AG09309 (cell line): ENCODE results near the gene TTI1.
"Not testable (repeated sequence)": the region's sequence is repeated elsewhere in the genome, so short reads cannot be mapped to it uniquely, and the experiment has no call there.

Experiments
- DNase-seq: peaks from one replicate; pipeline ENCODE4 v3.0.0-alpha.2; 2010; ENCODE audit warnings: low read depth
- H3K4me3 ChIP-seq: 2 replicates; pipeline ENCODE4 v1.5.1; 2011; ENCODE audit warnings: mild to moderate bottlenecking, low read depth, low read length, moderate library complexity; ENCODE audit not compliant: control insufficient read depth
- CTCF ChIP-seq: IDR thresholded peaks from 2 replicates; pipeline ENCODE4 v1.5.1; 2011; ENCODE audit warnings: mild to moderate bottlenecking, low read depth, low read length, inconsistent platforms; ENCODE audit not compliant: insufficient read depth, control insufficient read depth; ENCODE audit errors: missing control alignments

TTI1 gene

GRCh38 chr20:38023181-38024001, 9.9 kb downstream of the TTI1 start:
- no peak overlapping the region for H3K4me3 ChIP-seq
- no peak for TF ChIP-seq CTCF
- peak; percentile 35 for DNase-seq

GRCh38 chr20:38021087-38021772, 12.0 kb downstream of the TTI1 start:
- no peak overlapping the region for H3K4me3 ChIP-seq
- DNase-seq = no peak
- no peak for TF ChIP-seq CTCF

GRCh38 chr20:38018385-38018784, 14.9 kb downstream of the TTI1 start:
- TF ChIP-seq CTCF = no peak
- no peak for DNase-seq
- no peak overlapping the region for H3K4me3 ChIP-seq

GRCh38 chr20:38017959-38018358, 15.3 kb downstream of the TTI1 start:
- no peak overlapping the region for H3K4me3 ChIP-seq
- DNase-seq = no peak
- TF ChIP-seq CTCF = no peak

- TF ChIP-seq CTCF = no peak
- no peak for DNase-seq
- H3K4me3 ChIP-seq = no peak overlapping the region
Measured at GRCh38 chr20:38013887-38014286, 19.4 kb downstream of the TTI1 start.

- no peak overlapping the region for H3K4me3 ChIP-seq
- TF ChIP-seq CTCF = no peak
- DNase-seq = no peak
Measured at GRCh38 chr20:38012332-38012731, 20.9 kb downstream of the TTI1 start.

DNA sequence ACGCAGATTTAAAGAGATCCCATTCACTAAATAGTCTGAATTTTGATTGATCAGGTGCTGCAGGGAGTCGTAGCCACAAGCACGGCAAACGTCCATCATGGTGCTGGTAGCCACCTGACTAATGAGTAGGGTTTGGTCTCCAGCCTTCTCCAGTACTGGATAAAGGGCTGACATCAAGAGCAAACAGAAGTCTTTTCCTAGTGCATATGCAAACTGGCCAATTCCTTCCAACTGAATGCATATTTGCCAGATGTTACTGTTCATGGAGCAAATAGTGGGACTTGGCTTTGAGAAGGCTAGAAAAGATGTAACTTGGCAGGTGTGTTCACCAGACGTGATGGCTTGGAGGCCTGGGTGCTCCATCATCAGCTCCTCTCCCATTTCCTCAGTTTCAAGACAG, 21.6 kb downstream of the TTI1 start:
- H3K4me3 ChIP-seq = no peak overlapping the region
- no peak for DNase-seq
- TF ChIP-seq CTCF = no peak

DNA sequence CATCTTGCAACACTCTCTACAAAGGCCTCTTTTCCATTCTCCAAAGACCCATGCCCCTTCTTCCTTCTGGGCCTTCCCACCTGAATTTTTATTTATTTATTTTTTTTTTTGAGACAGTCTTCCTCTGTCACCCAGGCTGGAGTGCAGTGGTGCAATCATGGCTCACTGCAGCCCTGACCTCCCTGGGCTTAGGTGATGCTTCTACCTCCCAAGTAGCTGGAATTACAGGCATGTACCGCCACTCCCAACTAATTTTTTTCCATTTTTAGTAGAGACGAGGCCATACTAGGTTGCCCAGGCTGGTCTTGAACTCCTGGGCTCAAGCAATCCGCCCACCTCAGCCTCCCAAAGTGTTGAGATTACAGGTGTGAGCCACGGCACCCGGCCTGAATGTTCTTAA, 23.8 kb downstream of the TTI1 start:
- not testable (repeated sequence) for DNase-seq, H3K4me3 ChIP-seq
